ENCODE data around the gene HPN.

Gene HPN

GRCh38 chr19:35015270-35015953, 26.1 kb upstream of the HPN start:
- TF ChIP-seq CTCF (IDR thresholded peaks at IDR 0.05; ENCODE audit: low read length) (no peak), EZH2phosphoT487 (IDR thresholded peaks at IDR 0.05; ENCODE audit: low read length) (no peak), EZH2 (optimal IDR thresholded peaks at IDR 0.05; ENCODE audit: low read depth, low read length) (no peak)
- Histone ChIP-seq H4K20me1 (ENCODE audit: insufficient read depth, low read length) (no peaks in the 10 kb centered on the region), H2AFZ (ENCODE audit: low read length) (no peak overlapping the region), H3K27me3 (replicated peaks; ENCODE audit: insufficient read depth, low read length) (no peaks in the 10 kb centered on the region), H3K9ac (ENCODE audit: low read length) (no peak overlapping the region), H3K4me1 (ENCODE audit: low read length) (no peaks in the 10 kb centered on the region), H3K27ac (ENCODE audit: low read length) (no peak overlapping the region), H3K4me3 (ENCODE audit: low read length) (no peak overlapping the region), H3K79me2 (ENCODE audit: low read length) (no peaks in the 10 kb centered on the region), H3K36me3 (replicated peaks; ENCODE audit: insufficient read depth, low read length) (no peaks in the 10 kb centered on the region), H3K4me2 (ENCODE audit: low read depth, low read length) (no peak overlapping the region), H3K9me3 (replicated peaks; ENCODE audit: insufficient read depth, low read length) (no peaks in the 10 kb centered on the region), H3K9me2 (replicated peaks; ENCODE audit: insufficient read depth, low read length) (no peaks in the 10 kb centered on the region), H3F3A (ENCODE audit: insufficient read depth, low read length) (no peaks in the 10 kb centered on the region)
- no peak for DNase-seq

GRCh38 chr19:35015954-35016351, 25.6 kb upstream of the HPN start:
- no peak for DNase-seq
- Histone ChIP-seq H3K9me2 (replicated peaks; ENCODE audit: insufficient read depth, low read length) (no peaks in the 10 kb centered on the region), H3K4me3 (ENCODE audit: low read length) (no peak overlapping the region), H3K4me2 (ENCODE audit: low read depth, low read length) (no peak overlapping the region), H3K9ac (ENCODE audit: low read length) (no peak overlapping the region), H3K27ac (ENCODE audit: low read length) (no peak overlapping the region), H4K20me1 (ENCODE audit: insufficient read depth, low read length) (no peaks in the 10 kb centered on the region), H3K79me2 (ENCODE audit: low read length) (no peaks in the 10 kb centered on the region), H3K36me3 (replicated peaks; ENCODE audit: insufficient read depth, low read length) (no peaks in the 10 kb centered on the region), H3K27me3 (replicated peaks; ENCODE audit: insufficient read depth, low read length) (no peaks in the 10 kb centered on the region), H2AFZ (ENCODE audit: low read length) (no peak overlapping the region), H3K9me3 (replicated peaks; ENCODE audit: insufficient read depth, low read length) (no peaks in the 10 kb centered on the region), H3K4me1 (ENCODE audit: low read length) (no peaks in the 10 kb centered on the region), H3F3A (ENCODE audit: insufficient read depth, low read length) (no peaks in the 10 kb centered on the region)
- TF ChIP-seq CTCF (IDR thresholded peaks at IDR 0.05; ENCODE audit: low read length), result no peak
- TF ChIP-seq EZH2phosphoT487 (IDR thresholded peaks at IDR 0.05; ENCODE audit: low read length), result no peak
- TF ChIP-seq EZH2 (optimal IDR thresholded peaks at IDR 0.05; ENCODE audit: low read depth, low read length), result no peak

- H3K9me2 ChIP-seq (replicated peaks; ENCODE audit: insufficient read depth, low read length), result no peaks in the 10 kb centered on the region
- H3K27ac ChIP-seq (ENCODE audit: low read length), result no peak overlapping the region
- H3K9ac ChIP-seq (ENCODE audit: low read length), result no peak overlapping the region
- no peaks in the 10 kb centered on the region for H3K79me2 ChIP-seq (ENCODE audit: low read length)
- H4K20me1 ChIP-seq (ENCODE audit: insufficient read depth, low read length), result no peaks in the 10 kb centered on the region
- no peaks in the 10 kb centered on the region for H3F3A ChIP-seq (ENCODE audit: insufficient read depth, low read length)
- no peak for DNase-seq
- H3K27me3 ChIP-seq (replicated peaks; ENCODE audit: insufficient read depth, low read length), result no peaks in the 10 kb centered on the region
- no peaks in the 10 kb centered on the region for H3K36me3 ChIP-seq (replicated peaks; ENCODE audit: insufficient read depth, low read length)
- H3K4me1 ChIP-seq (ENCODE audit: low read length), result no peaks in the 10 kb centered on the region
- H2AFZ ChIP-seq (ENCODE audit: low read length), result no peak overlapping the region
- H3K4me2 ChIP-seq (ENCODE audit: low read depth, low read length), result no peak overlapping the region
- no peak for TF ChIP-seq EZH2 (optimal IDR thresholded peaks at IDR 0.05; ENCODE audit: low read depth, low read length)
- TF ChIP-seq EZH2phosphoT487 (IDR thresholded peaks at IDR 0.05; ENCODE audit: low read length), result no peak
- TF ChIP-seq CTCF (IDR thresholded peaks at IDR 0.05; ENCODE audit: low read length), result no peak
- H3K9me3 ChIP-seq (replicated peaks; ENCODE audit: insufficient read depth, low read length), result no peaks in the 10 kb centered on the region
- no peak overlapping the region for H3K4me3 ChIP-seq (ENCODE audit: low read length)
Observed at GRCh38 chr19:35017507-35017906, 24.0 kb upstream of the HPN start.

Data from MM.1S (cell line).